Measurements from ENCODE around the gene MAOB.

MAOB gene

DNA sequence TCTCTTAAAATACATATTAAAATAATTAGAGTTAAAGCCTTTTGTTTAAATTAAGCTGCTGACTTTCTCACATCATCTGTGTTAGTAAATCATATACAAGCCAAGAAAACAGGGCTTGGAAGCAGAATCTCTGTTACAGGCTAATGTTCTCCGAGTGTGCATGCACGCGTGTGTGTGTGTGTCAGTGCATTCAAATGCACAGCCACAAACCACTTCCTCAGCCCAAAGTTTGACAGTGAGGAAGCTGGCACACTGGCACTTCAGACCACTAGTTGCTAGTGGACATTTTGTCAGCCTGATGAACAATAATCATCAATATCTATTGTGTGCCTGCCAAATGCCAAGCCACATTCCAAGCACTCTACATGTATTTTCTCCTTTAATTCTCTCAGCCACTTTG, 5.6 kb downstream of the MAOB start:
- H3F3A ChIP-seq (ENCODE audit: low read depth): no peaks in the 10 kb centered on the region
- no peaks in the 10 kb centered on the region for H3K9me3 ChIP-seq (ENCODE audit: insufficient read depth, low read depth, low read length)
- H3K79me2 ChIP-seq (ENCODE audit: insufficient read depth, low read length): no peaks in the 10 kb centered on the region
- no peaks in the 10 kb centered on the region for H3K27me3 ChIP-seq (ENCODE audit: insufficient read depth, low read length, poor library complexity, severe bottlenecking)
- no peak overlapping the region for H3K9ac ChIP-seq (ENCODE audit: low read depth, low read length, poor library complexity, severe bottlenecking)
- no peaks in the 10 kb centered on the region for H3K36me3 ChIP-seq (ENCODE audit: insufficient read depth, low read length)
- no peak overlapping the region for H3K4me3 ChIP-seq (ENCODE audit: low read length, poor library complexity, severe bottlenecking)
- TF ChIP-seq EZH2phosphoT487 (IDR thresholded peaks at IDR 0.05; ENCODE audit: borderline replicate concordance): no peak
- TF ChIP-seq, protein P1, sequence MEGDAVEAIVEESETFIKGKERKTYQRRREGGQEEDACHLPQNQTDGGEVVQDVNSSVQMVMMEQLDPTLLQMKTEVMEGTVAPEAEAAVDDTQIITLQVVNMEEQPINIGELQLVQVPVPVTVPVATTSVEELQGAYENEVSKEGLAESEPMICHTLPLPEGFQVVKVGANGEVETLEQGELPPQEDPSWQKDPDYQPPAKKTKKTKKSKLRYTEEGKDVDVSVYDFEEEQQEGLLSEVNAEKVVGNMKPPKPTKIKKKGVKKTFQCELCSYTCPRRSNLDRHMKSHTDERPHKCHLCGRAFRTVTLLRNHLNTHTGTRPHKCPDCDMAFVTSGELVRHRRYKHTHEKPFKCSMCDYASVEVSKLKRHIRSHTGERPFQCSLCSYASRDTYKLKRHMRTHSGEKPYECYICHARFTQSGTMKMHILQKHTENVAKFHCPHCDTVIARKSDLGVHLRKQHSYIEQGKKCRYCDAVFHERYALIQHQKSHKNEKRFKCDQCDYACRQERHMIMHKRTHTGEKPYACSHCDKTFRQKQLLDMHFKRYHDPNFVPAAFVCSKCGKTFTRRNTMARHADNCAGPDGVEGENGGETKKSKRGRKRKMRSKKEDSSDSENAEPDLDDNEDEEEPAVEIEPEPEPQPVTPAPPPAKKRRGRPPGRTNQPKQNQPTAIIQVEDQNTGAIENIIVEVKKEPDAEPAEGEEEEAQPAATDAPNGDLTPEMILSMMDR (conservative IDR thresholded peaks at IDR 0.05; ENCODE audit: low read length): no peak
- H4K20me1 ChIP-seq (ENCODE audit: insufficient read depth, low read length, poor library complexity, severe bottlenecking): no peaks in the 10 kb centered on the region
- H3K4me1 ChIP-seq (ENCODE audit: insufficient read depth, low read length, poor library complexity, severe bottlenecking): no peaks in the 10 kb centered on the region
- no peak overlapping the region for H3K4me2 ChIP-seq (ENCODE audit: low read depth, low read length, poor library complexity, severe bottlenecking)
- no peaks in the 10 kb centered on the region for H3K9me2 ChIP-seq (replicated peaks; ENCODE audit: low read depth, low read length)
- H2AFZ ChIP-seq (ENCODE audit: low read length): no peak overlapping the region

- H3K4me1 ChIP-seq (ENCODE audit: insufficient read depth, low read length, poor library complexity, severe bottlenecking): no peaks in the 10 kb centered on the region
- H3K9me2 ChIP-seq (replicated peaks; ENCODE audit: low read depth, low read length): no peaks in the 10 kb centered on the region
- no peaks in the 10 kb centered on the region for H3K9me3 ChIP-seq (ENCODE audit: insufficient read depth, low read depth, low read length)
- no peaks in the 10 kb centered on the region for H3K36me3 ChIP-seq (ENCODE audit: insufficient read depth, low read length)
- no peak overlapping the region for H3K9ac ChIP-seq (ENCODE audit: low read depth, low read length, poor library complexity, severe bottlenecking)
- H3K79me2 ChIP-seq (ENCODE audit: insufficient read depth, low read length): no peaks in the 10 kb centered on the region
- H4K20me1 ChIP-seq (ENCODE audit: insufficient read depth, low read length, poor library complexity, severe bottlenecking): no peaks in the 10 kb centered on the region
- no peak overlapping the region for H2AFZ ChIP-seq (ENCODE audit: low read length)
- no peaks in the 10 kb centered on the region for H3K27me3 ChIP-seq (ENCODE audit: insufficient read depth, low read length, poor library complexity, severe bottlenecking)
- H3K4me3 ChIP-seq (ENCODE audit: low read length, poor library complexity, severe bottlenecking): no peak overlapping the region
- no peaks in the 10 kb centered on the region for H3F3A ChIP-seq (ENCODE audit: low read depth)
- no peak overlapping the region for H3K4me2 ChIP-seq (ENCODE audit: low read depth, low read length, poor library complexity, severe bottlenecking)
- TF ChIP-seq EZH2phosphoT487 (IDR thresholded peaks at IDR 0.05; ENCODE audit: borderline replicate concordance): no peak
- TF ChIP-seq, protein P1 (conservative IDR thresholded peaks at IDR 0.05; ENCODE audit: low read length): no peak
Measured at GRCh38 chrX:43870758-43871419, 11.4 kb downstream of the MAOB start.

- Histone ChIP-seq H3K79me2 (ENCODE audit: insufficient read depth, low read length) (no peaks in the 10 kb centered on the region), H3K9me3 (ENCODE audit: insufficient read depth, low read depth, low read length) (no peaks in the 10 kb centered on the region), H2AFZ (ENCODE audit: low read length) (no peak overlapping the region), H3K9ac (ENCODE audit: low read depth, low read length, poor library complexity, severe bottlenecking) (no peak overlapping the region), H4K20me1 (ENCODE audit: insufficient read depth, low read length, poor library complexity, severe bottlenecking) (no peaks in the 10 kb centered on the region), H3K9me2 (replicated peaks; ENCODE audit: low read depth, low read length) (no peaks in the 10 kb centered on the region), H3K4me2 (ENCODE audit: low read depth, low read length, poor library complexity, severe bottlenecking) (no peak overlapping the region), H3K4me1 (ENCODE audit: insufficient read depth, low read length, poor library complexity, severe bottlenecking) (no peaks in the 10 kb centered on the region), H3K27me3 (ENCODE audit: insufficient read depth, low read length, poor library complexity, severe bottlenecking) (no peaks in the 10 kb centered on the region), H3F3A (ENCODE audit: low read depth) (no peaks in the 10 kb centered on the region), H3K36me3 (ENCODE audit: insufficient read depth, low read length) (no peaks in the 10 kb centered on the region), H3K4me3 (ENCODE audit: low read length, poor library complexity, severe bottlenecking) (no peak overlapping the region)
- TF ChIP-seq, protein P1 (conservative IDR thresholded peaks at IDR 0.05; ENCODE audit: low read length): no peak
- TF ChIP-seq EZH2phosphoT487 (IDR thresholded peaks at IDR 0.05; ENCODE audit: borderline replicate concordance): no peak
Measured at GRCh38 chrX:43870011-43870410, 12.2 kb downstream of the MAOB start.

All from Loucy (cell line).